Skeletal muscle tissue (tissue), 4 donors: Measurements from ENCODE around the gene NAV2. TPM values are rescaled to one million over a fixed set of nuclear protein-coding genes. Genes with fewer than 3 reads are reported as not detected.

Experiments
- H3K27ac ChIP-seq: one replicate; pipeline ENCODE4 v1.7.0; 2013; ENCODE audit warnings: mild to moderate bottlenecking, low read depth, low read length, inconsistent platforms
- H3K27me3 ChIP-seq, 3 donors: one replicate each; pipeline ENCODE4 v1.7.0; 2013; ENCODE audit warnings: low read length in 3 of 3; ENCODE audit not compliant: control insufficient read depth in 3 of 3, insufficient read depth in 3 of 3
- H3K36me3 ChIP-seq, 3 donors: one replicate each; pipeline ENCODE4 v1.7.0; 2013; ENCODE audit warnings: low read length in 3 of 3; ENCODE audit not compliant: control insufficient read depth in 3 of 3, insufficient read depth in 3 of 3
- H3K4me1 ChIP-seq, 3 donors: one replicate each; pipeline ENCODE4 v1.7.0; 2013; ENCODE audit warnings: low read length in 3 of 3, mild to moderate bottlenecking in 3 of 3; ENCODE audit not compliant: control insufficient read depth in 3 of 3, insufficient read depth in 3 of 3
- H3K4me3 ChIP-seq, 3 donors: one replicate each; pipeline ENCODE4 v1.7.0; 2013; ENCODE audit warnings: low read length in 3 of 3
- H3K9ac ChIP-seq, 3 donors: one replicate each; pipeline ENCODE4 v1.7.0; 2013; ENCODE audit warnings: low read length in 3 of 3, mild to moderate bottlenecking in 3 of 3, moderate library complexity in 2 of 3, low read depth in 1 of 3
- H3K9me3 ChIP-seq, 3 donors: one replicate each; pipeline ENCODE4 v1.7.0; 2013; ENCODE audit warnings: low read length in 3 of 3; ENCODE audit not compliant: control insufficient read depth in 3 of 3
- total RNA-seq: library from RNA; depleted of rRNA; stranded (reverse); fragments of >200 nt; gene quantifications from one replicate; pipeline ENCODE4 v1.2.3, GENCODE V29; 2014
- donor health status: Osteomylitis.

The NAV2 gene
- total RNA-seq, 1 donor from 2014 or later = 43.3 TPM

GRCh38 chr11:19701421-19701820, 11.2 kb upstream of the NAV2 start:
- Histone ChIP-seq H3K4me3 (no peak overlapping the region), H3K27ac (no peak overlapping the region), H3K4me1 (peaks cover 16 to 20% (median 17%) of the 10 kb centered on the region in 3 donors), H3K27me3 (no peaks in the 10 kb centered on the region), H3K9ac (no peak overlapping the region), H3K36me3 (no peaks in the 10 kb centered on the region), H3K9me3 (no peaks in the 10 kb centered on the region)

GRCh38 chr11:19702620-19703019, 10.0 kb upstream of the NAV2 start:
- no peak overlapping the region for H3K27ac ChIP-seq
- no peak overlapping the region for H3K4me3 ChIP-seq
- no peak overlapping the region for H3K9ac ChIP-seq
- no peaks in the 10 kb centered on the region for H3K9me3 ChIP-seq
- peaks cover 14 to 16% (median 15%) of the 10 kb centered on the region in 3 donors for H3K4me1 ChIP-seq
- no peaks in the 10 kb centered on the region for H3K36me3 ChIP-seq
- no peaks in the 10 kb centered on the region for H3K27me3 ChIP-seq

DNA sequence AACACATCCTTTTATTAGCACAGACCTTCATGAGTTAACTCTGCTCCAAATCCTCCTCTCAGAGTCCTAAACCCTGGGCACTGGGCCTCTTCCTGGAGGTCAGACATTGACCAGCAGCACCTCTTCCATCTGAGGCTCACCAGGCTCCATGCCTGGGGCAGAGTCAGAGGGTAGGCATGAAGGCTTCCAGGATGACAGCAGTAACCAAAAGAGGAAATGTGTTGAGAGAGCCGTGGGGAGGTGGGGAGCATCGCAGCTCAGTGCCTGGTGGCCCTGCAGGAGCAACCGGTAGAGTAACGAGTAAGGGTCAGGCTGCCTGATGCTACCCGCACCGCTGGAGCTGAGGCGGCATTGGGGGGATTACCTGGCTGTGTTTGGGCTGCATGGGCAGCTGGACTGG, 9.4 kb upstream of the NAV2 start:
- H3K4me1 ChIP-seq = peaks cover 8 to 10% (median 9%) of the 10 kb centered on the region in 3 donors
- H3K27me3 ChIP-seq = no peaks in the 10 kb centered on the region
- H3K36me3 ChIP-seq = no peaks in the 10 kb centered on the region
- H3K9ac ChIP-seq = no peak overlapping the region
- H3K4me3 ChIP-seq = no peak overlapping the region
- H3K9me3 ChIP-seq = no peaks in the 10 kb centered on the region
- no peak overlapping the region for H3K27ac ChIP-seq

DNA sequence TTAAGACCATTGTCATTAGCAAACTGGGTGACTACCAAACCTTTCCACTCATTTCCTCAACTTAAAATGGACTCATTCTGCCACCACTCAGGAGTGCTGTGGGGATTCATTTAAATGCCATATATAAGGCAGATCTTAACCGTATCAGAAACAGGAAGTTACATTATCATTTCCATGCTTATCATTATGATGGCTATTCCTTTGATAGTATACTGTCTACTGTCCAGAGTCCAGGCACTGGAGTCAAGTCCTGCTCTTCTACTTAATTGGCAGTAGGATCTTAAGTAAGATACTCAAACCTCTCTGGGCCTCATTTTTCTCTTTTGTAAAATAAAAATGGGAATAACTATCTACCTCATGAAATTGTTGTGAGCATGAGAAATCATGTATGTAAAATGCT, 8.4 kb upstream of the NAV2 start:
- H3K4me3 ChIP-seq = no peak overlapping the region
- no peaks in the 10 kb centered on the region for H3K36me3 ChIP-seq
- peaks cover 0 to under 1% (median 0%) of the 10 kb centered on the region in 3 donors for H3K4me1 ChIP-seq
- H3K9ac ChIP-seq = no peak overlapping the region
- no peaks in the 10 kb centered on the region for H3K27me3 ChIP-seq
- H3K27ac ChIP-seq = no peak overlapping the region
- H3K9me3 ChIP-seq = no peaks in the 10 kb centered on the region

- Histone ChIP-seq H3K4me3 (no peak overlapping the region), H3K27me3 (no peaks in the 10 kb centered on the region), H3K4me1 (no peaks in the 10 kb centered on the region), H3K27ac (no peak overlapping the region), H3K36me3 (no peaks in the 10 kb centered on the region), H3K9me3 (no peaks in the 10 kb centered on the region), H3K9ac (no peak overlapping the region)
Measured at GRCh38 chr11:19705936-19706335, 6.7 kb upstream of the NAV2 start.

GRCh38 chr11:19711911-19712280, 741 bp upstream of the NAV2 start:
- Histone ChIP-seq H3K4me1 (peaks cover 30 to 41% (median 36%) of the 10 kb centered on the region in 3 donors), H3K9ac (peak overlapping the region; percentile 88 to 91 (median 88)), H3K36me3 (no peaks in the 10 kb centered on the region), H3K27me3 (peaks cover 22 to 27% (median 24%) of the 10 kb centered on the region in 3 donors), H3K4me3 (peak overlapping the region; percentile 75 to 85 (median 76)), H3K9me3 (no peaks in the 10 kb centered on the region), H3K27ac (peak overlapping the region; percentile 93)

GRCh38 chr11:19713196-19714021, 772 bp downstream of the NAV2 start:
- Histone ChIP-seq H3K4me3 (peak overlapping the region; percentile 80 to 89 (median 83)), H3K36me3 (no peaks in the 10 kb centered on the region), H3K27me3 (peaks cover 22 to 27% (median 24%) of the 10 kb centered on the region in 3 donors), H3K27ac (peak overlapping the region; percentile 33), H3K4me1 (peaks cover 30 to 41% (median 36%) of the 10 kb centered on the region in 3 donors), H3K9ac (peak overlapping the region; percentile 75 to 85 (median 80)), H3K9me3 (no peaks in the 10 kb centered on the region)

- Histone ChIP-seq H3K36me3 (no peaks in the 10 kb centered on the region), H3K4me3 (peak overlapping the region; percentile 80 to 89 (median 83)), H3K4me1 (peaks cover 30 to 41% (median 36%) of the 10 kb centered on the region in 3 donors), H3K9me3 (no peaks in the 10 kb centered on the region), H3K27ac (no peak overlapping the region), H3K27me3 (peaks cover 22 to 27% (median 24%) of the 10 kb centered on the region in 3 donors), H3K9ac (peak overlapping the region; percentile 33 to 75 (median 64))
Measured at GRCh38 chr11:19714022-19714386, 1.4 kb downstream of the NAV2 start.

GRCh38 chr11:19714387-19715363, 2.0 kb downstream of the NAV2 start:
- Histone ChIP-seq H3K27ac (no peak overlapping the region), H3K9ac (peak overlapping the region in 2 of 3 donors; percentile 53 to 64), H3K27me3 (peaks cover 22 to 27% (median 24%) of the 10 kb centered on the region in 3 donors), H3K9me3 (no peaks in the 10 kb centered on the region), H3K4me3 (peak overlapping the region; percentile 80 to 89 (median 83)), H3K36me3 (no peaks in the 10 kb centered on the region), H3K4me1 (peaks cover 30 to 41% (median 36%) of the 10 kb centered on the region in 3 donors)
